NCI-H345 treated with DMSO at 0.1 percent for 48 hours (cell line): ENCODE measurements around the gene NANS.
A peak's percentile ranks its signal among the peaks of the same experiment; 100 is the strongest.

ENCODE experiments used
- DNase-seq: peaks from one replicate; lab custom pipeline; 2025; ENCODE audit not compliant: unreplicated experiment; lab: John Stamatoyannopoulos, UW

The NANS gene

GRCh38 chr9:98038958-98039357 is 17.6 kb upstream of the NANS start:
- DNase-seq, result no peak

- DNase-seq, result no peak
Observed at GRCh38 chr9:98039607-98040017, 16.9 kb upstream of the NANS start.

- DNase-seq, result no peak
Observed at GRCh38 chr9:98040212-98040611, 16.3 kb upstream of the NANS start.

GRCh38 chr9:98043915-98044314 is 12.6 kb upstream of the NANS start:
- no peak for DNase-seq

GRCh38 chr9:98045234-98046179 is 11.0 kb upstream of the NANS start:
- no peak for DNase-seq

- no peak for DNase-seq
Observed at GRCh38 chr9:98046180-98046543, 10.4 kb upstream of the NANS start.

- DNase-seq, result no peak
Observed at GRCh38 chr9:98047002-98047401, 9.5 kb upstream of the NANS start.

GRCh38 chr9:98049288-98050072 is 7.1 kb upstream of the NANS start:
- DNase-seq, result no peak

GRCh38 chr9:98050351-98050750 is 6.2 kb upstream of the NANS start:
- no peak for DNase-seq

GRCh38 chr9:98054376-98054951 is 2.1 kb upstream of the NANS start:
- DNase-seq, result no peak

GRCh38 chr9:98057138-98057799 is 737 bp downstream of the NANS start:
- peak; percentile 10 for DNase-seq

- no peak for DNase-seq
Observed at GRCh38 chr9:98062161-98062560, 5.6 kb downstream of the NANS start.

GRCh38 chr9:98064623-98065392 is 8.3 kb downstream of the NANS start:
- DNase-seq, result no peak

GRCh38 chr9:98066235-98066634 is 9.7 kb downstream of the NANS start:
- no peak for DNase-seq

GRCh38 chr9:98067184-98067583 is 10.7 kb downstream of the NANS start:
- no peak for DNase-seq

- no peak for DNase-seq
Observed at GRCh38 chr9:98069551-98069950, 13.0 kb downstream of the NANS start.

- DNase-seq, result no peak
Observed at GRCh38 chr9:98070704-98071103, 14.2 kb downstream of the NANS start.

- DNase-seq, result no peak
Observed at GRCh38 chr9:98071737-98072136, 15.2 kb downstream of the NANS start.

- peak; percentile 52 for DNase-seq
Observed at GRCh38 chr9:98074115-98074990, 17.8 kb downstream of the NANS start.
